GM21723 (cell line): ENCODE measurements around the gene PLXNC1.
A peak's percentile ranks its signal among the peaks of the same experiment; 100 is the strongest.

Experiments used
- ATAC-seq: cut with Tn5 transposase; IDR thresholded peaks from one replicate; pipeline ENCODE4 v1.9.1; 2021; ENCODE audit warnings: mild to moderate bottlenecking, moderate library complexity; ENCODE audit not compliant: unreplicated experiment

The PLXNC1 gene

GRCh38 chr12:94157181-94157580, 8.8 kb downstream of the PLXNC1 start:
- no peak for ATAC-seq

DNA sequence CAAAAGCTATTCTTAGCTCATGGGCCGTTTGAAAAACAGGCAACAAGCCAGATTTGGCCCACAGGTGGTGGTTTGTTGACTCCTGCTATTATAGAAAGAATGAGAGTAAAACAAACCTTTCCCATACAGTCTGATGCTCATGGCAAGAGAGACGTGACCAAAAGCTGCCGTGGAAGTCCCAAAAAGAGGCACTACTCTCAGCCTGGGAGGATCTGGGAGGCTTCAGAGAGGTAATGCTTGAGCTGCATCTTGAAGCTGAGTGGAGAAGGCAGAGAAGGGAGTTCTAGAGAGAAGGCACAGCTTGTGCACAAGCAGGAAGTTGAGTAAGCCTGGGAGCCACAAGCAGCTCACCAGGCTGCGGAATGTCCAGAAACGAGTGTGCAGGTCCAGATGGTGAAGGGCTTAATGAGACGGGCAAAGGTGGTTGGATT, 9.6 kb downstream of the PLXNC1 start:
- peak; percentile 82 for ATAC-seq

DNA sequence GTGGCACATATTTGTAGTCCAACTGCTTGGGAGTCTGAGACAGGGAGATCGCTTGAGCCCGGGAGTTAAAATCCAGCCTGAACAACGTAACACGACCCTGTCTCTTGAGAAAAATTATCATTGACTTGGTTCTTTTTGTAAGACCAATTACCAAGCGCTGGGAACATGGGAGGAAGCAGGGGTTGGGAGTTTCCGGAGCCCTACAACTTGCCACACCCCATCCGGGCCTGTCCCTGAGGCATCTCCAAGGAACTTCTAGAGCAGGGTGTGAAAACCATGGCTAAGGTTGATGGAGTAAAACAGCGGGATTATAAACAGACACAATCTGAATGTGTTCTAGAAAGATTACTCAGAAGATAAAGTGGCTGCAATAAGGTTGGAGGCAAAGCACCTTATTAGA, 10.3 kb downstream of the PLXNC1 start:
- no peak for ATAC-seq

- no peak for ATAC-seq
Measured at GRCh38 chr12:94162108-94162507, 13.7 kb downstream of the PLXNC1 start.

DNA sequence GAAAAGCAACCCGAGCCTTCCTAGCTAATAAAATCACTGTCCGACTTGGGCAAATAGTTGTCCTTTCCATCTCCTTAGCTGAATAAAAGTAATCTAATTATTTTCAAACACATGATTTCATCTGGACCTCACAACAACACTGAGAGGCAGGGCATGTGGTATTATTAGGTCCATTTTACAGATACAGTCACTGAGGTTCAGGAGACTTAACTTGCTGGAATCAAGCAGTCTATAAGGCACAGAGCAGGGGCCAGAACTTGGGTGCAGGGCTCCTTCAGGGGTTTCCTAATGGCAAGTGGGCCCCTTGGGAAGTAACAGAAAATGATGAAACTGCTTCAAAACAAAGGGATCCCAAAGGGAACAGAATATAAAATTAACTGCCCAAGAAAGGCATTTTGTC, 15.5 kb downstream of the PLXNC1 start:
- ATAC-seq, result no peak

DNA sequence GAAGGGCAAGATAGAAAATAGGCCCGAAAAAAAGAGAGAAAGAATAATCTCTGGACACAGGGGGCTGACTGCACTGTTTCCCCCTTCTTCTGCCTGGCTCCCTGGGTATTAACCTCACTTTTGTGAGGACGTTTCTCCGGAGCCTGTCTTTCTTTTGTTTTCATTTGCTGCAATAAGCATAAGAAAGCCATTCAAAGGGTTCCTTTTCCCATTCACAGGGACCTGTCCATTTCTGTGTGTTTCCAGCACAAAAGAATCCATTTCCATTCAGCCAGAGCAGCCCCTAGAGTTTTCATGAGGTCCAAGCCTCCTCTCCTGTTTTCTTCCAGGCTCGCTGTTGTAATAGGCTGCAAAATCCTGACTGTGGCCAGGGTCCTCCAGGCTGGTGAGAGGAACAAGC, 16.8 kb downstream of the PLXNC1 start:
- no peak for ATAC-seq

DNA sequence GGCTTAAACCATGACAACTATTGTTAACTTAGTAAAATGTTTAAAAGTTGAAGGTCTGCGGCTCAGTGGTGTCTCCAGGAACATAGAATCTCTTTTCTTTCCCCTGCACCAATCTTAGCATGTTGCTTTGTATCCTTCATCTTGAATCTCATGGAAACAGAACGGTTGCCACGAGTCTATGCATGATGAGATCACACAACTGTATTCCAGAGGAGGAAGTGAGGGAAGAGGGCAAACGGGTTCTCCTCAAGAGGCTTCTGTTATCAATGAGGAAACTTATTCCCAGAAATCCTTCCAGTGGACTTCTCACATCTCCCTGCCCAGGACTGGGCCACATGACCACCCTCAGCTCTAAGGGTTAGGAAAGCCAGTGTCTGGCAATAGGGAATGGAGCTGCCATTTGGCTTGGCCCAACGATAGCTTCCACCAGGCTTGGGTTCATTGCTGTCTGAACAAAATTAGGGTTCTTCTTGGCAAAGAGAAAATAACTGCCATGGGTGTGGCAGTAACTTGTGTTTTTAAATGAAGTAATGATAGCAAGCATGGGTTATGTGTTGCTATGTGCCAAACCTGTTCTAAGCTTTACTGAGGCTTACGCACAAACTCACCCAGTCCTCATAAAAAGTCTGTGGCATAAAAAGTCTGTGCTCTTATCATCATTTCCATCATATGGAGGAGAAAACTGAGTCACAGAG, 17.4 kb downstream of the PLXNC1 start:
- ATAC-seq, result no peak

GRCh38 chr12:94167071-94167755, 18.8 kb downstream of the PLXNC1 start:
- ATAC-seq, result no peak

- no peak for ATAC-seq
Measured at GRCh38 chr12:94167756-94168416, 19.5 kb downstream of the PLXNC1 start.

DNA sequence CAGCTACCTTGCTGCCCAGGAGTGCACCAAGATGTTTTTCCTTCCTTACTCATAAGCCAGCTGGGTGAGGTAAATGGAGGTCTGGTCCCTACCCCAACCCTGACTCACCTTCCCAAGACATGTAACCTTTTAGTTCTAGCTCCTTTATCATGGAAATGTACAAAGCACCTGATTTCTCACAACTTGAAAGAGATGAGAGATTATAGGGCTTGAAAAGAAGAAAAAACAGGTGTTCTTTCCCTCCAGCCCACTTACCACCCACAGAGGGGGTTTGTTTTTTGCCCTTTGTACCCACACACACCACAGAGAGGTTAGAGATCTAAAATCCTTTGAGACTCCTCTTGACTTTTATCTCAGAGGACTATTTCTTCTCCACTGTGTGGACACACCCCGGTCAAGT, 21.1 kb downstream of the PLXNC1 start:
- no peak for ATAC-seq

DNA sequence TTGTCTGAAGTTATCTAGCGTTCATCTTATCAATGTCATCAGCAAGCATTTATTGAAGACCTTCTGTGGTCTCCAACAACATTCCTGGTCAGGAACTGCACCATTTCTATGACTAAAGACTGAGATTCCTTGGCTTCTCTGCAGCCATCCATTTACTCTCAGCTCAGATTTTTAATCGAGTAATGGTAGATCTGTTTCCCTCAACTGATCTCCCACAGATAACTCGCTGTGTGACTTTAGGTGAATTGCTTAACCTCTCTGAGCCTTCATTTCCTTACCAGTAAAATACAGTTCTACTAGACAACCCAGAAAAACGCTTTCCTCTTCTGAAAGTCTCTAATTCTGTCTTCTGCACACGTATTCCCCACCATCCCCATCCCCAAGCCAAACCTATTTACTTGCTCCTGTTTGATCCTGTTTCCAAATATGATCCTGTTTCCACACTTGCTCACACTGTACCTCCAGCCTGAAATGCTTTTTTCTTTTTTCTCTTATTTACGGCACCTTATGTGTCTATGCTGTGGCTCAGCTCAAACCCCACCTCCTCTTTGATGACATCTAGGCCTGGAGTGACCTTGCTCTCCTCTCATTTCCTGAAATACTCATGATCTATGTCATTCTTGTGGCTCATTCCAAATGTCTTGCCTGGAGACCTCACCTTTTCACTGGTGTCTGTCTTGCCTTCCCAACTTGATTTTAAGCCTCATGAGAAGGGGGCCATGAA, 21.8 kb downstream of the PLXNC1 start:
- ATAC-seq, result no peak

- no peak for ATAC-seq
Measured at GRCh38 chr12:94170690-94171594, 22.6 kb downstream of the PLXNC1 start.

DNA sequence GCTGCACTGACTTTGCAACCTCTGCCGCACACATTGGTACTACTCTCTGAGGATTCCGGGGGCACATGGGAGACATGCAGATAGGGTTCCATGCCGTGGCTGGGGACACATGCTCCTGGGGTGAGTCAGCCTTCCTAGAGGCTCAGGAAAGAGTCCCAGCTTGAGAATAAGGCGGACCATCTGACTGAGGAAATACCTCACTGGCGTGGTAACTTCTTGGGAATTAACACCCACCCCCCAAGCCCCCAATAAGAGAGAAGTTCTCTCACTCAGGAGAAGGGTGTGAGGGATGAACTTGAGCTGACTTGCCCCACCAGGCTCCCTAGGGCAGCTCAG, 23.2 kb downstream of the PLXNC1 start:
- ATAC-seq, result no peak

GRCh38 chr12:94172031-94172430, 23.7 kb downstream of the PLXNC1 start:
- ATAC-seq, result no peak

- no peak for ATAC-seq
Measured at GRCh38 chr12:94172973-94173372, 24.6 kb downstream of the PLXNC1 start.

GRCh38 chr12:94173660-94174265, 25.4 kb downstream of the PLXNC1 start:
- peak; percentile 66 for ATAC-seq

GRCh38 chr12:94174576-94174975, 26.2 kb downstream of the PLXNC1 start:
- no peak for ATAC-seq

DNA sequence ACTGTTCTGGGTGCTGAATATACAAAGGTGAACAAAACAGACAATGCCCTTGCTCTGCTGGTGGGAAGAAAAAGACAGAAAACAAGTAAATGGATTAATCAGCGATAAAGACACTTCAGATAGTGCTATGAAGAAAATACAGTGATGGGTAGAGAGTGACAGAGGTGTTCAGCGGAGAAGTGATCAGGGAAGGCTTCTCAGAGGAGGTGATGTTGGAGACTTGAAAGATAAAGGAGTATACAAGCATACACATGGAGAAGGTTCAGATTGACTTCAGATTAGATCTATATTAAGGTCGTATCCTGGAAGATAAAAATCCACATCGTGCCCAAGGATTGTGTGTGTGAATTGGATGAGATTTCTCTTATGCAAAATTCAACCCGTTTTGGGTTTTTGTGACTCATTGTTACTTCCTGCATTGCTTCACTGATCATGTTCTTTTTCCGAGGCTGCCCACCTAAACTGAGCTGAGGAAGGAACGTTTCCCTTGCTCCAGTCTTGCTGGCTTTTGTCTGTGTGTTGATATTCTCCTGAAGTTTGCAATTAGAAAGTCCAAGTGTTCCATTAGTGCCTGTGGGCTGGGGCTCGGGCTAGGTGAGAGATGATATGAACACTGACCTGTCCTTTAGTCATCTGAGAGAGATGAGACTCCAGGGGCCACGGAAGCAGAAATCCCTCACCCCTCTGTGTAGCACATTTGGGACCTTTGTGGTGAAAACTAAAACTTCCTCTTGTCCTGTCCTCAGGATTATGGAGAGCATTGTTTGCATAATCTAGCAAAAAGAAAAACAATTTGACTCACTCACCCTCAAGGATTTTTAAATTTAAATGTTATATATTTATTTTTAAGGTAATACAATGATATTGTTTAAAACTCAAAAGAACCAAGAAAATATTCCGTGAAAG, 27.6 kb downstream of the PLXNC1 start:
- no peak for ATAC-seq

GRCh38 chr12:94178054-94178453, 29.7 kb downstream of the PLXNC1 start:
- no peak for ATAC-seq
